Ovary (tissue), 3 donors: Measurements from ENCODE around the gene KANSL1L.

Experiments used
- CTCF ChIP-seq, 3 donors: fragments of 450-650 bp in 2 of 3; fragments of 200-600 bp in 1 of 3; IDR thresholded peaks; one replicate each; pipeline versions ENCODE4 v1.5.1 to v1.8.0; 2016 to 2022; ENCODE audit warnings: antibody characterized with exemption in 3 of 3, mild to moderate bottlenecking in 1 of 3
- POLR2A ChIP-seq: fragments of 450-650 bp; IDR thresholded peaks from one replicate; pipeline ENCODE4 v1.6.1; 2017; ENCODE audit warnings: antibody characterized with exemption, mild to moderate bottlenecking, moderate library complexity
- donor health status: DM: no; HTN: no; CAD: no.

- TF ChIP-seq POLR2A: no peak
- no peak for TF ChIP-seq CTCF (IDR thresholded peaks at IDR 0.05)
These were observed 115.4 kb downstream of the KANSL1L start for GRCh38 chr2:210055825-210056224.
